CD4-positive, alpha-beta T cell treated with Interleukin-17A for 4 hours (primary cell): ENCODE measurements around the gene ESPN.

Experiments
- DNase-seq: peaks from one replicate; pipeline ENCODE4 v3.0.0-alpha.2; 2020; ENCODE audit warnings: mixed read lengths

ESPN gene

GRCh38 chr1:6500544-6501278, 76.1 kb downstream of the ESPN start:
- DNase-seq, result no peak

GRCh38 chr1:6501279-6501813, 76.8 kb downstream of the ESPN start:
- DNase-seq, result no peak

GRCh38 chr1:6502000-6502891, 77.7 kb downstream of the ESPN start:
- DNase-seq, result no peak

- DNase-seq, result no peak
Observed at GRCh38 chr1:6503884-6504602, 79.5 kb downstream of the ESPN start.

- DNase-seq, result no peak
Observed at GRCh38 chr1:6504887-6505286, 80.3 kb downstream of the ESPN start.

GRCh38 chr1:6505367-6506209, 81.0 kb downstream of the ESPN start:
- no peak for DNase-seq

- DNase-seq, result no peak
Observed at GRCh38 chr1:6506210-6507036, 81.8 kb downstream of the ESPN start.

GRCh38 chr1:6507037-6507428, 82.5 kb downstream of the ESPN start:
- DNase-seq, result no peak

GRCh38 chr1:6507461-6507911, 82.9 kb downstream of the ESPN start:
- DNase-seq, result no peak

- DNase-seq, result no peak
Observed at GRCh38 chr1:6508154-6508815, 83.7 kb downstream of the ESPN start.

- DNase-seq, result no peak
Observed at GRCh38 chr1:6508816-6509189, 84.2 kb downstream of the ESPN start.

GRCh38 chr1:6509220-6509918, 84.8 kb downstream of the ESPN start:
- no peak for DNase-seq

GRCh38 chr1:6509919-6510291, 85.3 kb downstream of the ESPN start:
- no peak for DNase-seq

- DNase-seq, result no peak
Observed at GRCh38 chr1:6510493-6510892, 85.9 kb downstream of the ESPN start.
